ENCODE data around the gene LRRC32. TPM values are rescaled to one million over a fixed set of nuclear protein-coding genes. Genes with fewer than 3 reads are reported as not detected.

LRRC32 gene
- total RNA-seq, 1 donor from 2014 or later: 6.8 TPM

DNA sequence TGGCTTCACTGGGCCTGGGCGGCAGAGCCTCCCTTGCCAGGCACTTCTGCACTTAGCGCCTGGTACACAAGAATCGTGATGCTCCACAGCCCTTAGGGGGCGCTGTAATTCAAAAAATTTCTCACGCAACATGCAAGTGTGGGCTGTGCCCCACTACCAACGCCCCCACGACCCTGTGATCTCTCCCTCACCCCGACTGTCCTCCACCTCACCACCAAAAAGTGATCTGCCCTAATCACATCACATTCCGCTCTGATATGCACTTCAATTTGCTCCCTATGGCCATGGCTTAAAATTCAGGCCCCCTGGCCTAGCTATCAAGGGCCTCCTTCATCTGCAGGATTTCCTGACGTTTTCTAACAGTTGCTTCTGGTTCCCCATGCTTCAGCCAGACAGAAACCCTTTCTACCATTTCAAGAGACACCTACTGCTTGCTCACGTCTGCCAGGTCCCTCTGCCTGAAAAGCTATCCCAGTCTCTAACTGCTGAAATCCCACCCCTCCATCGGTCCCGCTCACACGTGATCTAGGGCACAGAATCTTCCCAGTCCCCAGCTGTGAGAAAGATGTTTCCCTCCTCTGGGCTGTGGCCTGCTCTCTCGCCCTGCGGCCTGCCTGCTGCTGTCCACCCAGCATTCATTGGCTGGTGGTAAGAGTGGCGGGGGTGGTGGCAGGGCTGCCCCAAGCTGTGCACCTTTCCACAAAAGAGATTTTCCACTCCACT, 27.9 kb upstream of the LRRC32 start:
- no peaks in the 10 kb centered on the region for H3K27me3 ChIP-seq (ENCODE audit: control insufficient read depth, insufficient read depth, low read length)
- H3K4me3 ChIP-seq (ENCODE audit: low read depth, low read length): no peak overlapping the region
- TF ChIP-seq, protein P1, sequence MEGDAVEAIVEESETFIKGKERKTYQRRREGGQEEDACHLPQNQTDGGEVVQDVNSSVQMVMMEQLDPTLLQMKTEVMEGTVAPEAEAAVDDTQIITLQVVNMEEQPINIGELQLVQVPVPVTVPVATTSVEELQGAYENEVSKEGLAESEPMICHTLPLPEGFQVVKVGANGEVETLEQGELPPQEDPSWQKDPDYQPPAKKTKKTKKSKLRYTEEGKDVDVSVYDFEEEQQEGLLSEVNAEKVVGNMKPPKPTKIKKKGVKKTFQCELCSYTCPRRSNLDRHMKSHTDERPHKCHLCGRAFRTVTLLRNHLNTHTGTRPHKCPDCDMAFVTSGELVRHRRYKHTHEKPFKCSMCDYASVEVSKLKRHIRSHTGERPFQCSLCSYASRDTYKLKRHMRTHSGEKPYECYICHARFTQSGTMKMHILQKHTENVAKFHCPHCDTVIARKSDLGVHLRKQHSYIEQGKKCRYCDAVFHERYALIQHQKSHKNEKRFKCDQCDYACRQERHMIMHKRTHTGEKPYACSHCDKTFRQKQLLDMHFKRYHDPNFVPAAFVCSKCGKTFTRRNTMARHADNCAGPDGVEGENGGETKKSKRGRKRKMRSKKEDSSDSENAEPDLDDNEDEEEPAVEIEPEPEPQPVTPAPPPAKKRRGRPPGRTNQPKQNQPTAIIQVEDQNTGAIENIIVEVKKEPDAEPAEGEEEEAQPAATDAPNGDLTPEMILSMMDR (IDR thresholded peaks at IDR 0.05; ENCODE audit: insufficient read depth, low read length, poor library complexity, severe bottlenecking): peak; percentile 48
- no peak for DNase-seq (ENCODE audit: low read depth)
- no peaks in the 10 kb centered on the region for H3K36me3 ChIP-seq (ENCODE audit: control insufficient read depth, insufficient read depth, low read length)

DNA sequence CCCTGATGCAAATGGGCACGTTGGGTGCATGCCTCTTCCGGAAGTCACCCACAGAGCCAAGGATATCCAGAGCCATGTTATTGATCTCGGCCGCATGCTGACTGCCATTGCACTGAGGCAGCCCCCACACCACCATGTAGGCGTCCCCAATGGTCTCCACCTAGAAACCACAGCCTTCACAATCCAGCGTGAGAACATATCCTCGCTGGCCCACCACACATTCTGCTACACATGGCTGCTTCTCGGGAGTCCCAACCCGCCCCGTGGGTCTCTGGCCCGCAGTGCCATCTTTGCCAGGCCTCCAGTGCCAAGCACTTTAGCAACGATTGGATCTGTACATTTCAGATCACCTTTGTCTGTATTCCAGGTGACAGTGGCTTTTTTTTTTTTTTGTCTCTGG, 26.2 kb upstream of the LRRC32 start:
- H3K36me3 ChIP-seq (ENCODE audit: control insufficient read depth, insufficient read depth, low read length): no peaks in the 10 kb centered on the region
- no peak overlapping the region for H3K4me3 ChIP-seq (ENCODE audit: low read depth, low read length)
- TF ChIP-seq, protein P1 (IDR thresholded peaks at IDR 0.05; ENCODE audit: insufficient read depth, low read length, poor library complexity, severe bottlenecking): no peak
- no peaks in the 10 kb centered on the region for H3K27me3 ChIP-seq (ENCODE audit: control insufficient read depth, insufficient read depth, low read length)
- no peak for DNase-seq (ENCODE audit: low read depth)

DNA sequence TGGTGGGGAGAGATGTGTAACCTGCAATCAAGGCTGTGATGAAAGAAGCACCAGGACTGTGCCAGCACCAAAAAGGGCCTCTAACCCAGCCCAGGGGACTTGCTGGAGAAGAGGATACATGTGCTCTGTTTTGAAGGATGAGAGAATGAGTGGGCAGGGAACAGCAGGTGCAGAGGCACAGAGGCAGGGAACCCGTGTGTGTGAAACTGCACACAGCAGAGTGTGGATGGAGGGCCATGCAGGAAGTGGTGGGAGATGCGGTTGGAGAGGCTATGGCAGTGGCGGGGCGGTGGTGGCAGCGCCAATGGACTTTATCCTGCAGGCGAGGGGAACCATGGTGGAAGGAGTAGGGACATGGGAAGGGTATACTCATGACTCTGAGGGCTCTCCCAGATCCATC, 25.2 kb upstream of the LRRC32 start:
- TF ChIP-seq, protein P1 (IDR thresholded peaks at IDR 0.05; ENCODE audit: insufficient read depth, low read length, poor library complexity, severe bottlenecking): no peak
- no peak for DNase-seq (ENCODE audit: low read depth)
- no peak overlapping the region for H3K4me3 ChIP-seq (ENCODE audit: low read depth, low read length)
- H3K36me3 ChIP-seq (ENCODE audit: control insufficient read depth, insufficient read depth, low read length): no peaks in the 10 kb centered on the region
- no peaks in the 10 kb centered on the region for H3K27me3 ChIP-seq (ENCODE audit: control insufficient read depth, insufficient read depth, low read length)

- DNase-seq (ENCODE audit: low read depth): no peak
- TF ChIP-seq, protein P1 (IDR thresholded peaks at IDR 0.05; ENCODE audit: insufficient read depth, low read length, poor library complexity, severe bottlenecking): no peak
- H3K4me3 ChIP-seq (ENCODE audit: low read depth, low read length): no peak overlapping the region
- no peaks in the 10 kb centered on the region for H3K36me3 ChIP-seq (ENCODE audit: control insufficient read depth, insufficient read depth, low read length)
- H3K27me3 ChIP-seq (ENCODE audit: control insufficient read depth, insufficient read depth, low read length): peaks cover 3% of the 10 kb centered on the region
Measured at GRCh38 chr11:76695133-76695532, 24.6 kb upstream of the LRRC32 start.

GRCh38 chr11:76694664-76695063, 24.1 kb upstream of the LRRC32 start:
- DNase-seq (ENCODE audit: low read depth): no peak
- TF ChIP-seq, protein P1 (IDR thresholded peaks at IDR 0.05; ENCODE audit: insufficient read depth, low read length, poor library complexity, severe bottlenecking): no peak
- Histone ChIP-seq H3K4me3 (ENCODE audit: low read depth, low read length) (no peak overlapping the region), H3K27me3 (ENCODE audit: control insufficient read depth, insufficient read depth, low read length) (peaks cover 5% of the 10 kb centered on the region), H3K36me3 (ENCODE audit: control insufficient read depth, insufficient read depth, low read length) (no peaks in the 10 kb centered on the region)

DNA sequence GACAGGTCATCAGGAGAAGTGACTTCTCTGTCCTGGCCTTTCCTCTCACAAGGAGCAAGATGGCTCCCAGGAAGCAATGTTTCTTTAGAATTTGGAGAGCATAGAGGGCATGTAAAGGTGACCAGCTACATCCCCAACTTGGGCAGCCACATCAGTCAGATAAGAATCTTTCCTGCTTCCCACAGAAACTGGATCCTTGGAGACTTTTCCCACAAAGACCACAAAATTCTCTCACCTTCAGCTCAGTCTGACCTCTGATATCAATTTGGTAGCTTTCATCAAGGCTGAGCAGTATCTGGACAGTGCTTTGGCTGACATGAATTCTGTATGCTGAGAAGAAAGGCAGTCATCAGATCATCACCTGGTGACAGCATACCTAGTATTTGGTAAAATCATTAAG, 23.3 kb upstream of the LRRC32 start:
- no peaks in the 10 kb centered on the region for H3K36me3 ChIP-seq (ENCODE audit: control insufficient read depth, insufficient read depth, low read length)
- TF ChIP-seq, protein P1 (IDR thresholded peaks at IDR 0.05; ENCODE audit: insufficient read depth, low read length, poor library complexity, severe bottlenecking): no peak
- no peak overlapping the region for H3K4me3 ChIP-seq (ENCODE audit: low read depth, low read length)
- DNase-seq (ENCODE audit: low read depth): no peak
- H3K27me3 ChIP-seq (ENCODE audit: control insufficient read depth, insufficient read depth, low read length): peaks cover 9% of the 10 kb centered on the region
